ENCODE data around the gene PTPRD.
A peak's percentile ranks its signal among the peaks of the same experiment; 100 is the strongest.

The PTPRD gene

GRCh38 chr9:9231946-9232345 lies 1380.9 kb downstream of the PTPRD start:
- no peak for DNase-seq

- no peak for DNase-seq
Measured at GRCh38 chr9:9229269-9229668, 1383.5 kb downstream of the PTPRD start.

DNA sequence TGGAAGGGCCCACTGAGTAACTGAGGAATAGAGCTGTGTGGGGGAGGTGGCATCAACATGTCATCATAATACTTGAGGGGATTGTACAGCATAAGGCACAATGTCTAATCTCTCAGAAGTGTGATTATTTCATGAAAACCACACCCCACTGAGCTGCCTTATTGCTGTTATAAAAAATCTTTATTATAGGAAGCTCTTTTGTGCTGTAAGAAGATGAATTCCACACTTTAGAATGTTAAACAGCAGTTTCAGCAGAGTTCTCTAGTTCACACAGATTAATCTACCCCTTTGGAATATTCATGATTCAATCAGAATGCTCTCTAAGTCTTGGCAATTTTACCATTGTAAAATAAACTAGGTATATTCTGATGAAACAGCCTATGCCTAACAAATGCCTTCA lies 1389.6 kb downstream of the PTPRD start:
- no peak for DNase-seq

GRCh38 chr9:9222730-9223129 lies 1390.1 kb downstream of the PTPRD start:
- no peak for DNase-seq

GRCh38 chr9:9216934-9217333 lies 1395.9 kb downstream of the PTPRD start:
- DNase-seq: no peak

DNA sequence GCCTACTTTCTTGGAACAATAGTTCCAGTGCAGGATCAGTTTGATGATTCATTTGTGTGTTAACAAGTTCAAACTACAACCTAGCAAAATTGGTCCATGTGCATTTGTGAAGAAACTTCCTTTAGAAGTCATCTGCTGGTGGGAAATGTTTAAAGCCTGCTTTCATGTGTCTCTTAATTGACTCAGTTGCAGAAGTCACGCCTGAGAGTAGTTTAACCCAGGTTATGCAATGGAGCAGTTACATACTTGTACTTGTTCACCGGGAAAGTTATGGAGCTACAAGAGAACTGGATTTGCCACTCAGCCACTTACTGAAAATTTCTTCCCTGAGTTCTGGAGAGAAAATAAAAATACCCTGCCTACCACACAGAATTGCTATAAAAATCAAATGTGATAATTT lies 1397.8 kb downstream of the PTPRD start:
- no peak for DNase-seq

- DNase-seq: no peak
Measured at GRCh38 chr9:9214066-9214465, 1398.7 kb downstream of the PTPRD start.

DNA sequence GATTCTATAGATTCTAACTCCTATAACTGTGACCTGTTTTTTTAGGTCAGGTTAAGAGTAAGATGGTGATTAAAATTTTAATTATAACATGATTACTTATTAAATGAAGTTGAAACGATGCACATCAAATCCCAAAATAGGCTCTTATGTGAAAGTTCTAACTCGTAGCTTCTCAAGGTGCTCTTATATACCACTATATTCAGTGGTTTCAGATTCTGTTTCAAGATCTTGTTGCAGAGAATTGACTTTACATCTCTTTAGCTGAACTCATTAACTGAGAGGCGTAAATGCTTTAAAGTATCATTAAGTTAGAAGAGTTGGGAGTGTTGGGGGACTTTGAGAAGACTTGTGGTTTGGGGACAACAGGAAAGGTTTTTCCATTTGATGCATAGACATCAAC lies 1399.8 kb downstream of the PTPRD start:
- DNase-seq: no peak

DNA sequence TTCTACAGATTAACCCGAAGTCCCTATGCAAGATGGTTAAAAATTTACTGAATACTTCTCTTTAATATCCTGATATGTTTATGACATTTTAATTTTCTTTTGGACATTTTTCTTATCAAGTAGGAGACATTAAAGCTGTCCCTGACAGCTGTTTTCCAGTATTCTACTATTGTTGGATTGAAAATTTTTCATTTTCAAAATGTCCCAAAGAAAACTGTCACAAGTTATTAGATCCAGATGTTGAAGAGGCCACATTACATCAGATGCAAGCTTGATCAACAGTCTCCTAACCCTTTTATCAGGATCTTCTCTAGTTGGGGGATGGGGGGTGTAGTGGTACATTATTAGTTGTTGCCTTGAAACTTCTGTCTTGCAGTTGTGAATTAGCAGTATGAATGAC lies 1410.5 kb downstream of the PTPRD start:
- DNase-seq: no peak

DNA sequence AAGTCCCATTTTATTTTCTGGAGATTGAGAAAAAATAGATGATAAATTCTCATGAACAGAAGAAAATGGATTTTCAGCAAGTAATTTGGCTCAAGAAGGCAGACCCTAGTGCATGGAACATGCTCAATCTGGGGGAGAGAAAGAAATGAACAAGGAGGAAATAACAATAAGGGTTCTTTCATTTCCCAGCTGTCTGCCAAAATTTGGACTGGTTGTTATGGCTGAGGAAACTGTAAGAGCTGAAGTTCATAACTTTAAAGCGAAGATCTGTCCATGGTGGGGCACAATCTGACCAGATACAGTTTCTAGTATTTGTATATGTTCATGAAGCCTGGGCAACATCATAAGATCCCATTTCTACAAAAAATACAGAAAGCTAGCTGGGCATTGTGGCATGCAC lies 1426.7 kb downstream of the PTPRD start:
- no peak for DNase-seq

DNA sequence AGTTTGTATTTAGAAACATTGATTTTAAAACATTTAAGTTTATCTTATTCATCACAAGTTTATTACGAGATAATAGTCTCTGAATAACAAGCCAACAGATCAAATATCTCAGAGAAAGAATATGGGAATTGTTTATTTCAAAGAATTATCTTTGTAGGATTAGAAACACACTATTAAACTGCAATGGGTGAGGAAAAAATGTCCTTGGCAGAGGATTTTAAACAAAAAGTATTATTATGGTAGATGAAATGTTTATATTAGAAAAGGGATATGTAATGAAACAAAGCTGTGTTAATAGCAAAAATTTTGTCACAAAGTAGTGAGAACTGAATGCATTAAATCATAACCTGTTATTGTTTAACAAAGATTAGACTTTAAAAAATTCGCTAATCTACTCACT lies 1430.4 kb downstream of the PTPRD start:
- no peak for DNase-seq

- no peak for DNase-seq
Measured at GRCh38 chr9:9177081-9177480, 1435.7 kb downstream of the PTPRD start.

DNA sequence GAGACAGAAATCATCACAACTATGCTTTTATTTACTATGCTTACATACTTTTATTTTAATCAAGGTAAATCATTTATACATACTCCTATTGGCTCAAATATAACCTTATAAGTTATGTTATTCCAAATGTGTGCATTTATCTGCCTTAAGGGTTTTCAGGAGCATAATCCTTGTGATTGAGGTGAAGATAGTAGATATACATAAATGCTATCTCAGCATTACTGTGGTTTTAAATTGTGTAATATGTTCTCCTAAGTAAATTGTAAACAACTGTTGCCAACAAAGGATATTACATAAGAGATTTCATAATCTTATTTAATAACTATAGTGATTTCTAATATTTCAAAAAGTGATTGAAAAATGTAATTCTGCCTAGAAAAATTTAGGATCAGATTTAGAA lies 1438.4 kb downstream of the PTPRD start:
- DNase-seq: no peak

DNA sequence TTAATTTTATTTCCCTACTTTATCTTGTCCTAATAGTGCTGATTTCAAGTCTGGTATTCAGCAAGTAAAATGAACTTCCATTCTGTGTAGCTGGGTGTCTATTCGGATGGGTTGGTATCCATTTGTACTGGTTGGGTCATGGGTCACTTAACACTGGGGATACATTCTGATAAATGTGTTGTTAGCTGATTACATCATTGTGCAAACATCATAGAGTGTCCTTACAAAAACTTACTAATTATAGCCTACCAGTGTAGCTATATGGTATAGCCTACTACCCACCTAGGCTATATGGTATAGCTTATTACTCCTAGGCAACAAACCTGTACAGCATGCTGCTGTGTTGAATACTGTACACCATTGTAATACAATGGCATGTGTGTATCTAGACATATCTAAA lies 1439.5 kb downstream of the PTPRD start:
- no peak for DNase-seq

DNA sequence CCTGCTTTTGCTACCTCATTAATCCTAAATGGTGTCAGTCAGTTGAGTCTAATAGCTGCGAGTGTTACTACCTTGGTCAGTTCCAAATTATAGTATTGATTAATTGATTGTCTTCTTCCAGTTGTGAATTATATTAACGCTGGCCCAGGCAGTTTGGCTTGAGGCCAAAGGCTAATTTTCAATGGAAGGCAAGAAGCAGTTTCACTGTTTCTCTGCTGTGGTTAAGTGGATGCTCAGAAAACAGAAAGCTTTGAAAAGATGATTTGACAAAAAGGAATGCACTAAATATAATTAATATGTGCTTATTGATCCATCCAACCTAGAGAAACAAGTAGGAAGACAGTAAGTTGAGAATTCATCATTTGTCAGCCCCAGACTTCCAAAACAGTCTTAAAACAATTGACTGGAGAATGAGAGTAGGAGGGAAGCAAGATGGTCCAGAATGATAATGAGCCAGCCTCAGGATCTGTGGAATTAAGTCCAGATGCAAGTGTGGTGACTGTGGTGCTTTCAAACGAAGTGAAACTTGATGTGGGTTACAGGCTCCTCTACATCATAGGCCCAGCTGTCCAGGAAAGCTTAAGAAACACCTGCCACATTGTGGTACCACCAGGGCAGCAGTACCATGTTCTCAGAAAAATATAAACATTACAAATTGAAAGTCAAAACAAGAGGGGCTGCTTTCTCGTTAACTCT lies 1442.2 kb downstream of the PTPRD start:
- peak; percentile 36 for DNase-seq

DNA sequence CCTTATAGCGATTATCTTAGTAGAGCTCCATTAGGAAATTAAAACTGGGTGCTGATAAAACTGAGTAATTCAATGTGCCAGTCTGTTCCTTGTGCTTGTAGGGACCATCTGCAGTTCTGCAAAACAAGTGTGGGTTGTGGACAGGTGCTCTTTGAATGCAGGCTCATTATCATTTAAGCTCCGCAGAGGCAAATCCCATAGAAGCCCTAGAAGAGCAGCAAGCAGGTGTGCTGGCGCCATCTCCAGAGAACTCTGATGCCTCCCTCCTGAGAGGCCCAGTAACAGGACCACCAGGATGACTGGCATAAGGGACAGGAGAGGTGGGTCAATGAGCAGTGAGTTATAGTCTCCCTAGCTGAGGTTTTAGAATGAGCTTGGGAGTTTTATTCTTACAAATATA lies 1470.8 kb downstream of the PTPRD start:
- no peak for DNase-seq

DNA sequence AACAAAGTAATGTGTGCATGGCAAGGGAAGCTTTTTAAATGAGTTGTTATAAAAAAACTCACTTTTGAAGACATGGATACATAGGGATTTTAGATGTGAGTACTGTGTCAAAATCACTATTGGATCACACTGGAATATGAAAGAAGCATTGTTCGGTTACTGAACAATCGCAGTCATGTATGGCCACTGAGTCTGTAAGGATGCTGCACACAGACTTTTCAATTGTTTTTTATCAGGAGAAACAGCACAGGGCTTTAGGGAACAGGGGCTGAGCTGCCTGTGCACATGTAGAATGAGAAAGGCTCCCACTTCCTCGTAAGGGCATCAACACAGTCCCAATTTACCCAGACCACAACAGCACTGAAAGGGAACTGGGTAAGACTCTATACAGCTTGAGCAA lies 1479.3 kb downstream of the PTPRD start:
- no peak for DNase-seq

- DNase-seq: no peak
Measured at GRCh38 chr9:9124616-9125015, 1488.2 kb downstream of the PTPRD start.

DNA sequence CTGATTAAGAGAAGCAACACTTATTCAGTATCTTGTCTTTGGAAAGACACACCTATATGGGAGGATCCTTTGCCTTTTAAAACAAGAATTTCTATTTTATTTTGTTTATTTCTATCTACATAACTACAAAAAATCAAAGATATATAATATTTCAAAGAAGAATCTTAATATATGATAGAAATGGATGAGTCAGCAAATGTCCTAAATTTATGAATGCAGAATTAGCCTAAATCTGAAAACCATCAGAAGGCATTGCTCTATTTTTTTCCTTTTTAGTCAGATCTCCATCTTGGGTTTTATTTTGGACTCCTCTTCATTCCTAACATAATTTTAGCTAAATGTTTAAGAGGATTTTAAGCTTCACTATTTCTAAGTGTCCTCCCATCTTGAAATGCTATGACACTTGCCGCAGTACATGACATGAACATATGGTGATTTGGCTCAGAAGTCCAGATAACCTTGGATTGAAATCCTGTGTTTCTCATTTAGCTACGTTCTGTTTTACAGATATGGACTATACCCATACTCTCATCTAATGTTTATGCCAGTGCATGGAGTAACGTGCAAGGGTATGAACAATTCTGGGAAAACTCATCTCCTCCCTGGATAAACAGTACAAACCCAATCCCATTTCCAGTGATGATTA lies 1490.4 kb downstream of the PTPRD start:
- DNase-seq: no peak

GRCh38 chr9:9117866-9118265 lies 1494.9 kb downstream of the PTPRD start:
- DNase-seq: peak; percentile 5

DNA sequence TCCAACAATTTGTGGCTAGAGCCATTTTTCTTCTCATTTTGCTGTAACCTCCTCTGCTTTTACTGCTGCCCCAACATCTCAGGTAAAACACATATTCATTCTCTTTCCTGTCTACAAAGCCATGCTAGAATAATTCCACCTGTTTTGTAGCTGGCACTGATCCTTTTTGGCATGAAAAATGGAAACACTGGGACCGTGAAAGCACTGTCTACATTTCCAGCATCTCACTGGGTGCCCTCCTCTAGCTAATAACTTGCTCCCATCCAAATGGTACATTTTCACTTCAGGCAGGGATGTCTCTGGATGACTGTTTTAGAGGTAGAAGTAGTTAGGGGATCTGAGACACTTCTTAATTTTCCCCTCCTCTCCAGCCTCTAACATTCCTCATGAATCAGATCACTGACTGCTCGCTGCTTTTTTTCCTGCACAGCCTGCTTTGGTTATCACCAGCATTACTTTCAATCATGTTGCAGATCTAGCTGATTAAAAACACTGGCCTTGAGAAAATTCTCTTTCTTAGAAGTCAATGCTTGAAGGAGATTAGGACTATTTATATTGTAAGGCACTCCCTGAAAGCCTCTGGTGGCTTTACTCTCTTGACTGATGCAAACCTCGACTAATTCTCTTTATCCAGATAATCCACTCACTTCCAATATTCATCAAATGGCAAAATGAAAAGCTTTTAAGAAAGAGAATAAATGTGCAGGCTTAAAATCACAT lies 1500.6 kb downstream of the PTPRD start:
- no peak for DNase-seq

GRCh38 chr9:9108641-9109040 lies 1504.2 kb downstream of the PTPRD start:
- DNase-seq: no peak

DNA sequence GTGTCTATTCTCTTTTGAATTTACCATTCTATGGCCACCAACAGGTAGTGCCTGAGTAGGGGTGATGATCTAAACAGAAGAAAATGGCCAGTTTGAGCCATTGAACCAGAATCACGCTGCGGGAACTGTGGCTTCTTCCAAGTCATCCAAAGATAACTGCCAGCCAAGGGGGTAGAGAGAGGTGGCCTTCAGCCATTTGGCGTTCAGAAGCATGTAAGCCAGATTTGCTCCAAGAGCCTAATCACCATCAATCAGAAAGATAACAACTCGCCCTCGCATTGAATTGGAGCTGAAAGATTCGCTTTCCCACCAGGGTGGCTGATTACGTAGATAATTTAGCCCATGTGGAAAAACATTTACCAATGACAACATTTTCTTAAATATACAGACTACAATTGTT lies 1510.5 kb downstream of the PTPRD start:
- DNase-seq: no peak

GRCh38 chr9:9100070-9100469 lies 1512.7 kb downstream of the PTPRD start:
- DNase-seq: no peak

Measured in DMS79 (cell line).